ENCODE measurements around the gene SLC35C1.

The SLC35C1 gene

GRCh38 chr11:45857961-45858474 is 53.1 kb downstream of the SLC35C1 start:
- H3K27me3 ChIP-seq (ENCODE audit: insufficient read depth, low read length, poor library complexity, severe bottlenecking) = no peaks in the 10 kb centered on the region
- no peak overlapping the region for H3K9ac ChIP-seq (ENCODE audit: low read depth, low read length, poor library complexity, severe bottlenecking)
- H3K79me2 ChIP-seq (ENCODE audit: insufficient read depth, low read length) = peaks cover 20% of the 10 kb centered on the region; the same call in 1 of the 2 replicates
- no peaks in the 10 kb centered on the region for H3K4me1 ChIP-seq (ENCODE audit: insufficient read depth, low read length, poor library complexity, severe bottlenecking)
- no peak overlapping the region for H2AFZ ChIP-seq (ENCODE audit: low read length)
- H3F3A ChIP-seq (ENCODE audit: low read depth) = no peaks in the 10 kb centered on the region
- no peaks in the 10 kb centered on the region for H3K9me2 ChIP-seq (replicated peaks; ENCODE audit: low read depth, low read length)
- H4K20me1 ChIP-seq (ENCODE audit: insufficient read depth, low read length, poor library complexity, severe bottlenecking) = peaks cover 8% of the 10 kb centered on the region
- H3K4me3 ChIP-seq (ENCODE audit: low read length, poor library complexity, severe bottlenecking) = no peak overlapping the region
- TF ChIP-seq EZH2phosphoT487 (IDR thresholded peaks at IDR 0.05; ENCODE audit: borderline replicate concordance) (no peak), CTCF (conservative IDR thresholded peaks at IDR 0.05; ENCODE audit: low read length) (no peak)
- H3K4me2 ChIP-seq (ENCODE audit: low read depth, low read length, poor library complexity, severe bottlenecking) = no peak overlapping the region
- H3K9me3 ChIP-seq (ENCODE audit: insufficient read depth, low read depth, low read length) = no peaks in the 10 kb centered on the region
- H3K36me3 ChIP-seq (ENCODE audit: insufficient read depth, low read length) = peaks cover 68% of the 10 kb centered on the region; the same call in 1 of the 2 replicates

- Histone ChIP-seq H2AFZ (ENCODE audit: low read length) (no peak overlapping the region), H3K9ac (ENCODE audit: low read depth, low read length, poor library complexity, severe bottlenecking) (no peak overlapping the region), H3K36me3 (ENCODE audit: insufficient read depth, low read length) (peaks cover 77% of the 10 kb centered on the region; the same call in 1 of the 2 replicates), H3K79me2 (ENCODE audit: insufficient read depth, low read length) (peaks cover 13% of the 10 kb centered on the region; the same call in 1 of the 2 replicates), H3K4me2 (ENCODE audit: low read depth, low read length, poor library complexity, severe bottlenecking) (no peak overlapping the region), H3F3A (ENCODE audit: low read depth) (no peaks in the 10 kb centered on the region), H4K20me1 (ENCODE audit: insufficient read depth, low read length, poor library complexity, severe bottlenecking) (peaks cover 8% of the 10 kb centered on the region), H3K27me3 (ENCODE audit: insufficient read depth, low read length, poor library complexity, severe bottlenecking) (no peaks in the 10 kb centered on the region), H3K4me1 (ENCODE audit: insufficient read depth, low read length, poor library complexity, severe bottlenecking) (no peaks in the 10 kb centered on the region), H3K9me3 (ENCODE audit: insufficient read depth, low read depth, low read length) (no peaks in the 10 kb centered on the region), H3K4me3 (ENCODE audit: low read length, poor library complexity, severe bottlenecking) (no peak overlapping the region), H3K9me2 (replicated peaks; ENCODE audit: low read depth, low read length) (no peaks in the 10 kb centered on the region)
- TF ChIP-seq EZH2phosphoT487 (IDR thresholded peaks at IDR 0.05; ENCODE audit: borderline replicate concordance) (no peak), CTCF (conservative IDR thresholded peaks at IDR 0.05; ENCODE audit: low read length) (no peak)
These were observed 53.9 kb downstream of the SLC35C1 start for GRCh38 chr11:45858751-45859398.

GRCh38 chr11:45859661-45860140 is 54.8 kb downstream of the SLC35C1 start:
- peaks cover 84% of the 10 kb centered on the region; the same call in 1 of the 2 replicates for H3K36me3 ChIP-seq (ENCODE audit: insufficient read depth, low read length)
- H3K9me3 ChIP-seq (ENCODE audit: insufficient read depth, low read depth, low read length) = no peaks in the 10 kb centered on the region

More at GRCh38 chr11:45859661-45860140, 54.8 kb downstream of the SLC35C1 start:
- no peaks in the 10 kb centered on the region for H3K9me2 ChIP-seq (replicated peaks; ENCODE audit: low read depth, low read length)
- peaks cover 10% of the 10 kb centered on the region; the same call in 1 of the 2 replicates for H3K79me2 ChIP-seq (ENCODE audit: insufficient read depth, low read length)
- H2AFZ ChIP-seq (ENCODE audit: low read length) = no peak overlapping the region
- H4K20me1 ChIP-seq (ENCODE audit: insufficient read depth, low read length, poor library complexity, severe bottlenecking) = peaks cover 7% of the 10 kb centered on the region
- no peak overlapping the region for H3K4me2 ChIP-seq (ENCODE audit: low read depth, low read length, poor library complexity, severe bottlenecking)
- no peak for TF ChIP-seq EZH2phosphoT487 (IDR thresholded peaks at IDR 0.05; ENCODE audit: borderline replicate concordance)
- no peak for TF ChIP-seq CTCF (conservative IDR thresholded peaks at IDR 0.05; ENCODE audit: low read length)
- H3F3A ChIP-seq (ENCODE audit: low read depth) = no peaks in the 10 kb centered on the region
- no peaks in the 10 kb centered on the region for H3K27me3 ChIP-seq (ENCODE audit: insufficient read depth, low read length, poor library complexity, severe bottlenecking)
- H3K9ac ChIP-seq (ENCODE audit: low read depth, low read length, poor library complexity, severe bottlenecking) = no peak overlapping the region
- no peak overlapping the region for H3K4me3 ChIP-seq (ENCODE audit: low read length, poor library complexity, severe bottlenecking)
- no peaks in the 10 kb centered on the region for H3K4me1 ChIP-seq (ENCODE audit: insufficient read depth, low read length, poor library complexity, severe bottlenecking)

Measured in Loucy (cell line).